Measurements from ENCODE around the gene GPR42.
"Not testable (repeated sequence)": the region's sequence is repeated elsewhere in the genome, so short reads cannot be mapped to it uniquely, and the experiment has no call there.

Gene GPR42

GRCh38 chr19:35363711-35364425 lies 7.0 kb upstream of the GPR42 start:
- DNase-seq (ENCODE audit: low spot score) = no peak

GRCh38 chr19:35365303-35365702 lies 5.6 kb upstream of the GPR42 start:
- no peak for DNase-seq (ENCODE audit: low spot score)

- no peak for DNase-seq (ENCODE audit: low spot score)
Measured at GRCh38 chr19:35368378-35368777, 2.5 kb upstream of the GPR42 start.

- DNase-seq (ENCODE audit: low spot score) = no peak
Measured at GRCh38 chr19:35369522-35369921, 1.3 kb upstream of the GPR42 start.

GRCh38 chr19:35373492-35373891 lies 2.6 kb downstream of the GPR42 start:
- no peak for DNase-seq (ENCODE audit: low spot score)

GRCh38 chr19:35374031-35374430 lies 3.2 kb downstream of the GPR42 start:
- DNase-seq (ENCODE audit: low spot score) = not testable (repeated sequence)

GRCh38 chr19:35375505-35376307 lies 4.8 kb downstream of the GPR42 start:
- DNase-seq (ENCODE audit: low spot score) = no peak

GRCh38 chr19:35377656-35378055 lies 6.8 kb downstream of the GPR42 start:
- DNase-seq (ENCODE audit: low spot score) = no peak

GRCh38 chr19:35378356-35378755 lies 7.5 kb downstream of the GPR42 start:
- no peak for DNase-seq (ENCODE audit: low spot score)

- not testable (repeated sequence) for DNase-seq (ENCODE audit: low spot score)
Measured at GRCh38 chr19:35379545-35379944, 8.7 kb downstream of the GPR42 start.

- DNase-seq (ENCODE audit: low spot score) = no peak
Measured at GRCh38 chr19:35379992-35380391, 9.1 kb downstream of the GPR42 start.

- no peak for DNase-seq (ENCODE audit: low spot score)
Measured at GRCh38 chr19:35380450-35381124, 9.7 kb downstream of the GPR42 start.

- no peak for DNase-seq (ENCODE audit: low spot score)
Measured at GRCh38 chr19:35381318-35381717, 10.4 kb downstream of the GPR42 start.

GRCh38 chr19:35381926-35382325 lies 11.1 kb downstream of the GPR42 start:
- no peak for DNase-seq (ENCODE audit: low spot score)

GRCh38 chr19:35383536-35383935 lies 12.7 kb downstream of the GPR42 start:
- DNase-seq (ENCODE audit: low spot score) = no peak

GRCh38 chr19:35388277-35389054 lies 17.6 kb downstream of the GPR42 start:
- DNase-seq (ENCODE audit: low spot score) = no peak

GRCh38 chr19:35389192-35389861 lies 18.5 kb downstream of the GPR42 start:
- no peak for DNase-seq (ENCODE audit: low spot score)

- no peak for DNase-seq (ENCODE audit: low spot score)
Measured at GRCh38 chr19:35392742-35393715, 22.2 kb downstream of the GPR42 start.

- DNase-seq (ENCODE audit: low spot score) = no peak
Measured at GRCh38 chr19:35395382-35396199, 24.7 kb downstream of the GPR42 start.
